Measurements from ENCODE around the gene SLC2A6.

The SLC2A6 gene

GRCh38 chr9:133468374-133468773 lies 10.5 kb downstream of the SLC2A6 start:
- Histone ChIP-seq H3K4me1 (ENCODE audit: low read length) (no peaks in the 10 kb centered on the region), H3K36me3 (replicated peaks; ENCODE audit: insufficient read depth, low read length) (no peaks in the 10 kb centered on the region), H3K27ac (ENCODE audit: low read length) (no peak overlapping the region), H4K20me1 (ENCODE audit: insufficient read depth, low read length) (no peaks in the 10 kb centered on the region), H3K9me2 (replicated peaks; ENCODE audit: insufficient read depth, low read length) (no peaks in the 10 kb centered on the region), H2AFZ (ENCODE audit: low read length) (no peak overlapping the region), H3K27me3 (replicated peaks; ENCODE audit: insufficient read depth, low read length) (peaks cover 30% of the 10 kb centered on the region), H3K9me3 (replicated peaks; ENCODE audit: insufficient read depth, low read length) (no peaks in the 10 kb centered on the region), H3K4me2 (ENCODE audit: low read depth, low read length) (no peak overlapping the region), H3K9ac (ENCODE audit: low read length) (no peak overlapping the region), H3K79me2 (ENCODE audit: low read length) (no peaks in the 10 kb centered on the region), H3F3A (ENCODE audit: insufficient read depth, low read length) (no peaks in the 10 kb centered on the region), H3K4me3 (ENCODE audit: low read length) (no peak overlapping the region)
- TF ChIP-seq CTCF (IDR thresholded peaks at IDR 0.05; ENCODE audit: low read length) (no peak), EZH2phosphoT487 (IDR thresholded peaks at IDR 0.05; ENCODE audit: low read length) (no peak), EZH2 (optimal IDR thresholded peaks at IDR 0.05; ENCODE audit: low read depth, low read length) (no peak)
- no peak for DNase-seq

GRCh38 chr9:133467101-133467500 lies 11.8 kb downstream of the SLC2A6 start:
- no peaks in the 10 kb centered on the region for H3F3A ChIP-seq (ENCODE audit: insufficient read depth, low read length)

GRCh38 chr9:133465984-133466383 lies 12.9 kb downstream of the SLC2A6 start:
- Histone ChIP-seq H3K79me2 (ENCODE audit: low read length) (no peaks in the 10 kb centered on the region), H3K9me3 (replicated peaks; ENCODE audit: insufficient read depth, low read length) (no peaks in the 10 kb centered on the region), H3K27me3 (replicated peaks; ENCODE audit: insufficient read depth, low read length) (peaks cover 30% of the 10 kb centered on the region), H3K4me2 (ENCODE audit: low read depth, low read length) (no peak overlapping the region), H4K20me1 (ENCODE audit: insufficient read depth, low read length) (no peaks in the 10 kb centered on the region), H3K4me3 (ENCODE audit: low read length) (no peak overlapping the region), H3K36me3 (replicated peaks; ENCODE audit: insufficient read depth, low read length) (no peaks in the 10 kb centered on the region), H3K9ac (ENCODE audit: low read length) (no peak overlapping the region), H3K27ac (ENCODE audit: low read length) (no peak overlapping the region), H3K4me1 (ENCODE audit: low read length) (peaks cover 13% of the 10 kb centered on the region), H3K9me2 (replicated peaks; ENCODE audit: insufficient read depth, low read length) (no peaks in the 10 kb centered on the region), H2AFZ (ENCODE audit: low read length) (no peak overlapping the region), H3F3A (ENCODE audit: insufficient read depth, low read length) (no peaks in the 10 kb centered on the region)
- no peak for DNase-seq
- no peak for TF ChIP-seq EZH2phosphoT487 (IDR thresholded peaks at IDR 0.05; ENCODE audit: low read length)
- no peak for TF ChIP-seq EZH2 (optimal IDR thresholded peaks at IDR 0.05; ENCODE audit: low read depth, low read length)
- TF ChIP-seq CTCF (IDR thresholded peaks at IDR 0.05; ENCODE audit: low read length) = no peak

More at GRCh38 chr9:133467101-133467500, 11.8 kb downstream of the SLC2A6 start:
- H2AFZ ChIP-seq (ENCODE audit: low read length) = no peak overlapping the region
- H3K4me3 ChIP-seq (ENCODE audit: low read length) = no peak overlapping the region
- no peaks in the 10 kb centered on the region for H3K9me2 ChIP-seq (replicated peaks; ENCODE audit: insufficient read depth, low read length)
- TF ChIP-seq CTCF (IDR thresholded peaks at IDR 0.05; ENCODE audit: low read length) = no peak
- no peak for TF ChIP-seq EZH2 (optimal IDR thresholded peaks at IDR 0.05; ENCODE audit: low read depth, low read length)
- no peak for TF ChIP-seq EZH2phosphoT487 (IDR thresholded peaks at IDR 0.05; ENCODE audit: low read length)
- no peaks in the 10 kb centered on the region for H3K36me3 ChIP-seq (replicated peaks; ENCODE audit: insufficient read depth, low read length)
- peaks cover 30% of the 10 kb centered on the region for H3K27me3 ChIP-seq (replicated peaks; ENCODE audit: insufficient read depth, low read length)
- no peak overlapping the region for H3K4me2 ChIP-seq (ENCODE audit: low read depth, low read length)
- no peaks in the 10 kb centered on the region for H3K9me3 ChIP-seq (replicated peaks; ENCODE audit: insufficient read depth, low read length)
- H4K20me1 ChIP-seq (ENCODE audit: insufficient read depth, low read length) = no peaks in the 10 kb centered on the region
- no peak for DNase-seq
- no peak overlapping the region for H3K27ac ChIP-seq (ENCODE audit: low read length)
- H3K4me1 ChIP-seq (ENCODE audit: low read length) = peaks cover 5% of the 10 kb centered on the region
- H3K9ac ChIP-seq (ENCODE audit: low read length) = no peak overlapping the region
- no peaks in the 10 kb centered on the region for H3K79me2 ChIP-seq (ENCODE audit: low read length)

Data from MM.1S (cell line).